ENCODE results near the gene ARHGAP6.

ARHGAP6 gene

GRCh38 chrX:11398139-11398538 is 267.6 kb downstream of the ARHGAP6 start:
- no peak for DNase-seq (ENCODE audit: low read depth)
- H3K4me3 ChIP-seq (ENCODE audit: low read depth, low read length): no peak overlapping the region
- no peak for TF ChIP-seq CTCF (IDR thresholded peaks at IDR 0.05; ENCODE audit: control insufficient read depth, extremely low read depth, insufficient read depth)

- no peak overlapping the region for H3K4me3 ChIP-seq (ENCODE audit: low read depth, low read length)
- TF ChIP-seq CTCF (IDR thresholded peaks at IDR 0.05; ENCODE audit: control insufficient read depth, extremely low read depth, insufficient read depth): no peak
- no peak for DNase-seq (ENCODE audit: low read depth)
Observed at GRCh38 chrX:11397680-11398079, 268.0 kb downstream of the ARHGAP6 start.

- no peak for TF ChIP-seq CTCF (IDR thresholded peaks at IDR 0.05; ENCODE audit: control insufficient read depth, extremely low read depth, insufficient read depth)
- DNase-seq (ENCODE audit: low read depth): no peak
Observed at GRCh38 chrX:11395859-11396258, 269.9 kb downstream of the ARHGAP6 start.

GRCh38 chrX:11393949-11394654 is 271.6 kb downstream of the ARHGAP6 start:
- no peak overlapping the region for H3K4me3 ChIP-seq (ENCODE audit: low read depth, low read length)
- no peak for DNase-seq (ENCODE audit: low read depth)
- TF ChIP-seq CTCF (IDR thresholded peaks at IDR 0.05; ENCODE audit: control insufficient read depth, extremely low read depth, insufficient read depth): no peak

More at GRCh38 chrX:11395859-11396258, 269.9 kb downstream of the ARHGAP6 start:
- H3K4me3 ChIP-seq (ENCODE audit: low read depth, low read length): no peak overlapping the region

- no peak for TF ChIP-seq CTCF (IDR thresholded peaks at IDR 0.05; ENCODE audit: control insufficient read depth, extremely low read depth, insufficient read depth)
- no peak overlapping the region for H3K4me3 ChIP-seq (ENCODE audit: low read depth, low read length)
- no peak for DNase-seq (ENCODE audit: low read depth)
Observed at GRCh38 chrX:11386812-11387211, 278.9 kb downstream of the ARHGAP6 start.

GRCh38 chrX:11386001-11386523 is 279.7 kb downstream of the ARHGAP6 start:
- TF ChIP-seq CTCF (IDR thresholded peaks at IDR 0.05; ENCODE audit: control insufficient read depth, extremely low read depth, insufficient read depth): no peak
- H3K4me3 ChIP-seq (ENCODE audit: low read depth, low read length): no peak overlapping the region
- no peak for DNase-seq (ENCODE audit: low read depth)

GRCh38 chrX:11382930-11383329 is 282.8 kb downstream of the ARHGAP6 start:
- peak; percentile 88 for DNase-seq (ENCODE audit: low read depth)
- TF ChIP-seq CTCF (IDR thresholded peaks at IDR 0.05; ENCODE audit: control insufficient read depth, extremely low read depth, insufficient read depth): no peak
- no peak overlapping the region for H3K4me3 ChIP-seq (ENCODE audit: low read depth, low read length)
